GM21529 (cell line): ENCODE data around the gene DRD2.

Experiments
- ATAC-seq: cut with Tn5 transposase; IDR thresholded peaks from one replicate; pipeline ENCODE4 v1.9.1; 2021; ENCODE audit not compliant: unreplicated experiment

DRD2 gene

DNA sequence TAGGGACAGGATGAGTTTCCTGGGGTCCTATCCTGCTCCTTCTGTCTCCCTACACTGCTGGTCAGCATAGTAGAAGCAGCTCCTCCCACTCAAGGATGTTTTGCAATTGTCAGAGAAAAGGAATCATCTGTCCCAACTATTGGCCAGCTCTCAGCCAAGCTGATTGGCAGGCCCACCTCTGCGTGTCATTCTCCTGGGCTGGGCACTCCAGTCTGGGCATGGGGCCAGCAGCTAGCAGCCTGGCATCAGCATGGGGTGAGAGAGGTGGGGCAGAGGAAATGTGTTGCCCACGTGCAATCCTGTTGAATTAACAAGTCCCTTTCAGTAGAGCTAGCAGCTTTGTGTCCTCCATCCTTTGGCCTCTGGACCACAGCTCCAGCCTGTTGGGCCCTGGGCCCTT, 73.5 kb downstream of the DRD2 start:
- no peak for ATAC-seq

DNA sequence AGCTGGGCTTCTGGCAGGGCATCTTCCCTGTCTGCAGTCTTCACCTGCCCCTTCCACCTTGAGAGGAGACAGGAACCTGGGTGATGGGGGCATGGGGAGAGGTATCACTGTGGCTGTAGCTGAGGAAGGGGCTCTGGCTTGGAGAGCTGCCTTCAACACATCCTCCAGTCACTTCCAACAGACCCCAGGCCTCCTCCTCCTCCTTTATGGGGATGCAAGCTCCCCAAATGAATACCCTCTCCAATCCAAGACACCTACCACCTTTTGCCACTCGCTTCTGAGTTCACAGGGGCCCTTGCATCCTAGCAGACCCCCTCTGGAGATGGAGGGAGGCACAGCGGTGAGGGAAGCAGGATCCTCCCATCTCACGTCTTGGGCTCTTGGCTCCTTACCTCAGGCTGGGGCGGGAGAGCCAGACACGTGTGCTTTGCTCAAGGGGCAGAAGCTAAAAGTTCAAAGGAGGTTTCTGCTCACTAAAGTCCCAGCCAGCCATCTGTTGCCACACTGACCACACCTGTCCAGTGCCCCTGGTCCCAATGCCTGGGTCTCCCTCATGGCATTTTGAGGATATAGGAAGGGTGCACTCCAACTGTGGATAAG, 74.5 kb downstream of the DRD2 start:
- ATAC-seq, result no peak

DNA sequence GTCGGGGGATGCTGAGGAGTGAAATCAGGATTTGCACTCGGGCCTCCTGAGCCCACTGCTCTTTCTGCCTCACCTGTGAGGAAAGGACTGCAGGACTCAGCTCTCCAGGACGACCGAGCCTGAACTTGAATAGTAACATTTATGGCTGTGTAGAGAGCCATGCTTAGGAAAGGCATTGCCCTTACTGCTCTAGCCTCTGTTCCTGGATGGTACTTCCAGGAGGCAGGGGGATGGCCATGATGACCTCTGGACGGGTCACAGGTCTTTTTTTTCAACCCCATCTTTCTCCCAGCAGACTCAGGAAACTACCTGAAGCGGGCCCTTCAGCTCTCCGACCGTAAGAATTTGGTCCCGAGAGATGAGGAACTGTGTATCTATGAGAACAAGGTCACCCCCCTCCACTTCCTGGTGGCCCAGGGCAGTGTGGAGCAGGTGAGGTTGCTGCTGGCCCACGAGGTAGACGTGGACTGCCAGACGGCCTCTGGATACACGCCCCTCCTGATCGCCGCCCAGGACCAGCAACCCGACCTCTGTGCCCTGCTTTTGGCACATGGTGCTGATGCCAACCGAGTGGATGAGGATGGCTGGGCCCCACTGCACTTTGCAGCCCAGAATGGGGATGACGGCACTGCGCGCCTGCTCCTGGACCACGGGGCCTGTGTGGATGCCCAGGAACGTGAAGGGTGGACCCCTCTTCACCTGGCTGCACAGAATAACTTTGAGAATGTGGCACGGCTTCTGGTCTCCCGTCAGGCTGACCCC, 76.3 kb downstream of the DRD2 start:
- ATAC-seq, result no peak

DNA sequence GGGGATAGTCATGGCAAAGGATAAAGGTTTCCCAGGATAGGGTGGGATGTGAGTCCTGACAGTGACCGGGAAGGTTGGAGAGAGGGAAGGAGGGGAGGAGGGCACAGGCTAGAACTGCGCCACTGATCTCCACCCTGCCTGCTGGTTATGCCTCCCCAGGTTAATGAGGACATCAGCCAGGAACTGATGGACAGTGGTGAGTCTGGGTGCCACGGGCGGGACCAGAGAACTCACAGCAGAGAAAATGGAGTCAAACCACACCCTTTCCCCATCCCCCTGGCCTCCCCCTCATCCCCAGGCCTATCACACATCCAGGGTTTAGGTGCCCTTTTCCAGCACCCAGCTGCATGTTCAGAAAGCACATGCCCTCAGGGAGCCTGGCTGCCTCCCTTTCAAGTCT, 77.4 kb downstream of the DRD2 start:
- no peak for ATAC-seq

DNA sequence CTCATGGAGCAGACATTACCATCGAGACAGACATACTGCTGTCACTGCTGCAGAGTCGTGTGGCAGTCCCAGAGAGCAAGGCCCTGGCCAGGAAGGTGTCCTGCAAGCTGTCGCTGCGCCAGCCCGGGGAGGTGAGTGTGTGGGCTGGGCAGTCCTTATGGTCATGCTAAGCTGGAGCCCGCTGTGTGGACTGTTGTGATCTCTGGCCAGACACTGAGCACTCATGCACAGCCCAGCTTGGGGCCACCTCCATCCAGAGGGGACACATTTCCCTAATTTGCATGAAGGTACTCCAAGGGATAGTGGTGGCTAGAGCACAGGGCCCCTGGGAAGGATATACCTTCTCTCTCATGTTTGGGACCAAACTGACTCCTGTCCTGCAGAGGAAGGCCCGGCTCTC, 78.0 kb downstream of the DRD2 start:
- no peak for ATAC-seq

DNA sequence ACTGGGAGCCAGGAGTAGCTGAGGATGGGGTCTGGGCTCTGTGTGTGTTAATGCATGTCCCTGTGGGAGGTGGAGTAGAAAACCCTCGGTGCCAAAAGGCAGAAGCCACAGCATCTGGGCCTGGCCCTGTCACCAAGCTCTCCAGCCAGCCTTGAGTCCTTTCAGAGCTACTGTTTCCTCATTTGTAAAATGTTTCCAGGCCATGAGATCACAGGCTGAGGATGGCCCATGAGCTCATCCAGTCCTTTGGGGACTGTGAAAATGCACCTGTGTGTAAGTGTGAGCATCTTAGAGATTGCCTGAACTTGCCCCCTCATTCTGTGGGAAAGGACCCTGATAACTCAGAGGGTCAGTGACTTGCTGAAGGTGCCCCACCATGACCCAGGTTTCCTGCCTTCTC, 78.5 kb downstream of the DRD2 start:
- no peak for ATAC-seq

DNA sequence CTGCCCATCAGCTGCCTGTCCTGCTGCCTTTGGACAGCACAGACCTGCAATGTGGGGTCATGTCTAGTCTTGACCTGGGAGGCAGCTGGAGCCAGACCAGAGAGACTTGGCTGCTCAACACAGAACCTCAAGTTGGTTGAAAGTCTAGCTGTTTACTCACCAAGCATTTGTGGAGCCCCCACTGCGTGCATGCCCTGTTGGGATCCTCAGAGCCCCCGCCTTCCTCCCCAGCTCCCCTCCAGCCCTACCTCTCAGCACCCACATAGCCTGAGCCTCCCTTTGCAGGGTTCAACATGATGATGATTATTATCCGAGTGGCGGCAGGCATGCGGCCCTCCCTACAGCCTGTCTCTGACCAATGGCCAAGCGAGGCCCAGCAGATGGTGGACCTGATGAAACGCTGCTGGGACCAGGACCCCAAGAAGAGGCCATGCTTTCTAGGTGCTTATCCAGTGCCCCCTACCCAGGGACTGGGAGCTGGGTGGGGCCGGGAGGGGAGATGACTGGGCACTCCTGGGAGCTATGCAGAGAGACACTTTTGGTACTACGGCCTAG, 79.3 kb downstream of the DRD2 start:
- ATAC-seq, result no peak

DNA sequence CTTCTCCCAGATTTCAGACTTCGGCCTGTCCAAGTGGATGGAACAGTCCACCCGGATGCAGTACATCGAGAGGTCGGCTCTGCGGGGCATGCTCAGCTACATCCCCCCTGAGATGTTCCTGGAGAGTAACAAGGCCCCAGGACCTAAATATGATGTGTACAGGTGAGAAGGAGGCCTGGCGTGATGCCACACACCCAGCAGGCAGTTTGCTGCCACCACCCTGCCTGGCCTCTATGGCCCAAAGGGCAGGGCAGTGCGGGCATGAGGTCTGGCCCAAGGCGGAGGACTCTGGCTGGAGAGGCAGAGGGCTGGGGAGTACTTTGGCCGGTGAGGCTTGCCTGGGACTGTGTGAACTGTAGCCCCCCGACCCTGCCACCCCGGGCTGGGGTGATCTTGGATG, 80.3 kb downstream of the DRD2 start:
- ATAC-seq, result no peak

DNA sequence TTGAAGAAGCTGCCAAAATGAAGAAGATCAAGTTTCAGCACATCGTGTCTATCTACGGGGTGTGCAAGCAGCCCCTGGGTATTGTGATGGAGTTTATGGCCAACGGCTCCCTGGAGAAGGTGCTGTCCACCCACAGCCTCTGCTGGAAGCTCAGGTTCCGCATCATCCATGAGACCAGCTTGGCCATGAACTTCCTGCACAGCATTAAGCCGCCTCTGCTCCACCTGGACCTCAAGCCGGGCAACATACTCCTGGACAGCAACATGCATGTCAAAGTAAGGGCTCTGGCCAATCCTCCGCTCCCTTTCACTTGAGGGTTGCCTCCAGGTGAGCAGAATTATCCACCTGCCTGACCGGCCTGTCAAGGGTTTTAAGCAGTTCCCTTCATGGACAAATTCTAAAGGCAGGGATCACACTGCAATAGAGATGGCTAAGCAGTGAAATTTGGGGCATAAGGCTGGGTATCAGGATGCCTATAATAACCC, 81.7 kb downstream of the DRD2 start:
- ATAC-seq, result no peak

DNA sequence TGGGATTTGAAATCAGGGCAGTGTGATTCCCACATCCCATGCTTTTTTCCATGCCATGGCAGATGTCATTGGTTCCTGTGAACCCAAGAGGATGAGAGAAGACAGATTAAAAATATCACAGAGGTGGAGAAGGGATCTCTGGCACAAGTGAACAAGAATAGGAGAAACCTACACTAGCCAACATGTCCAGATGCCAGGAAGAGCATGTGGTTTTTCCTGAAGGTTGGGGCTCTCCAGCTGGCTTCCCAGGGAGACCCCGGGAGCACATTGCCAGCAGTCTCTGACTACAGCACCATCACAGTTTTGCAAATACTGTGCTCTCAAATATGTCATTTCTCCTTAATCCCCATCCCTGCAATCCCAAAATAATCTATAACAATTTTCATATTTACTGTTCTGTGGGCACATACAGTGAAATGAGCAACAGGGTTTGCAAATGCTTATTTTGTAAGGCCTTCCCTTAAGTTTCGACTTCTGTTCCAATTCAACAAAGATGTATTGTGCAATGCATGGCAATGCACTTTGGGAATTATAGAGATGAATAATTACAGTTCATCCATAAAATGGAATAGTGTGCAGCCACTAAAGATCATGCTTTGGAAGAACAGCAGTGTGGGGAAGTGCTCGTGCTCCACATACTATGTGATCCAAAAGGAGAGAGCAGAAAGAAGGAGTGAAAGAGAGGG, 82.8 kb downstream of the DRD2 start:
- no peak for ATAC-seq

DNA sequence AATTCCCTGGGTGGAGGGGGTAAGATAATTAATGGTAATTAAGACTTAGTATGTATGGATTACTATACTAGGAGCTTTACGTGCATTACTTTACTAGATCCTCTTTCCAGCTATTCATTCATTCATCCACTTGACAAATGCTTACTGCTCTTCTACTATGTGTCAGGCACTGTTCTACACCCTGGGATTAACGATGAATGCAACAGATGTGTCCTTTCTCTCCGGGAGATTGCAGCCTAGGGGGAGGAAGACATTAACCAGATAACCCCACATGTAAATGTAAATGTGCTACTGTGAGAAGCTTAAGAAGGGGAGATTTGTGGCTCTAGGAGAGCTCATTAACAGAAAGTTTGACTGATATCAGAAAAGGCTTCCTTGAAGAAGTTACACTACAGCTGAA, 85.9 kb downstream of the DRD2 start:
- no peak for ATAC-seq

DNA sequence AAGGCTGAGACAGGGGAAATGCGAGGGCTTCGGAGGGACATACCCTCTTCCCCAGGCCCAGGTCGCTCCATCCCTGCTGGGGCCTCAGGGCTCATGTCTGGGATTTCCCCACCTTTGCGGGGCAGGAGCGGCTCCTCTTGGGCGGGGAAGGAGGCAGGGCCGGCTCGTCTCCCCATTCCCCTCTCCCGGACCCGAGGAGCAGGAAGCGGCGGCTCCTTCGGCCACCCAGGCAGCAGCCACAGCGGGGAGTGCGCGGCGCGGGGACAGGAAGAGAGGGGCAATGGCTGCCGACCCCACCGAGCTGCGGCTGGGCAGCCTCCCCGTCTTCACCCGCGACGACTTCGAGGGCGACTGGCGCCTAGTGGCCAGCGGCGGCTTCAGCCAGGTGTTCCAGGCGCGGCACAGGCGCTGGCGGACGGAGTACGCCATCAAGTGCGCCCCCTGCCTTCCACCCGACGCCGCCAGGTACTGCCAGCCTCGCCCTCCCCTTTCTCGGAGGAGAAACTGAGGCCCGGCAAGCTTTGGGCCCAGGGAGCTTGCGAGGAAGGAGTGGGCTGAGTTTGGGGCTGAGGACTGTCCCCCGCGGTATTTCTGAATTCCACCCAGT, 87.5 kb downstream of the DRD2 start, which contains the start of gene ANKK1:
Gene ANKK1 (plus strand): TSS at position 175 of the 607 bp plus-strand sequence. CDS start 106 bp downstream, at position 281.
- ATAC-seq, result no peak

DNA sequence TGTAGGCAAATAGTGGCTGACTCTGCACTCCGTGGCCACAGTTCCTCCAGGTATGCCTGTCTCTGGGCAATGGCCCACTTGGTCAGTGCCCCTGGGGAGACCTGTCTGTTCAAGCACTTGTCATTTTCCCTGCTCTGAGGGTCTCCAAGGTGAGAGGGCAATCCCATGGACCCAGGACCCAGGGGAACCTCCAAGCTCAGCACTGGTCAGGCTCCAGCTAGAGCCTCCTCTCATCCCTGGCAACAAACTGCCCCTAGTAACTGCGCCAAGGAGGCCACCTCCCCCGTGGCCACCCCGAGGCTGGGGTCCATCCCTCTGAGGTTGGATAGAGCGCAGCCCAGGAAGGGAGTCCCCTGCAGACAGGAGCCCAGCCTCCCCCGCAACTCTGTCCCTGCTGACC, 88.3 kb downstream of the DRD2 start:
- no peak for ATAC-seq

DNA sequence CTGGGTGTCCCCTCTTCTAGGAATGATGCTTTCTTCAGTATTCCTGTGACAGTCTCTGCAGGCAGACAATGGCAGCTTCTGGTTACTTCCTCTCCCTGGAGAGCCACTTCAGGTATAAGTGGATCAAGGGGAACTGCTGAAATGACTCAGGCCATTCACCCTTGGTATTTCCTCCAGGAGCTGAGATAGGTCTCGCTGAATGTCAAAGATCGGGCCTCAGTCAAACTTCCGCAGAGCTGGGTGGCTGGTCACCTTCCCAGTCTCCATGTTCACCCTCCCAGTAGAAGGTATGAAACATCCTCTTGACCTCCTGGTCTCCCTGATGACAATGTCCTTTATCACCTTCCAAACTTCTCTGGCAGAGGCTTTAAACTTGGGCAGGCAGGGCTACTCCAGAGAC, 89.4 kb downstream of the DRD2 start:
- ATAC-seq, result no peak

DNA sequence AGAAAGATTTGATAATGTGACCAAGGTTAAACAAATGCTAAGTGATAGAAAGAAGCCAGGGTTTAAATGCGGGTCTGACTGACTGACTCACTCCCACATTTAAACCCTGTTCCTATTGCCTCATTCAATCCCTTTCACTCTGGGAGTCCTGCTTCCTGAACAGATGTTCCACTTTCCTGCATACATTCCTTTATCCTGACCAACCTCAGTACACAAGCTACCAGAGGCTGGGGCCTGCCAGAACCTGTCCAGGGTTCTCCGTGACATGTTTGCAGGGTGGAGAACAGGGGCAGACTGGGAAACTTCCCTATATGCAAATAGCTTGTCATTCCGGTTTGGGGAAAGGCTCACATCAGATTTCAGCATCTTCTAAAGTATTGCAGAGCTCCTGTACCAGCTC, 90.6 kb downstream of the DRD2 start:
- no peak for ATAC-seq

DNA sequence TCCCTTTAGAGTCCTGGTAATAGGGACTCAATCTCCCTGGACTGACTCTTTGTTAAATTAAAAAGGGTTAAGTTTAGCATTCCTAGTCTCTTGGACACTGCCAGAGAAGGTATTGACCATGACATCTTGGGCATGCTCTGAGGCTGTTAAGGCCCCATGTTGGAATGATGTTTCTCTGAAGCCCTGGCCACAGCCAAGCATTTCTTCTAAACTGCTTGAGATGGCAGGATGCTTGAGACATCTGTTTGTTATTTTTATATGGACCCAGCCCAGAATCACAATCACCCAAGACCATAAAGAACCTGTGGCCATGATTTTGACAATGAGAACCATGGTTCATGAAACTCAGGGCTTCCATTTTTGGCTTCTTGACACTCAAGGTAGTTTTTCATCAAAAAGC, 93.1 kb downstream of the DRD2 start:
- ATAC-seq, result no peak

DNA sequence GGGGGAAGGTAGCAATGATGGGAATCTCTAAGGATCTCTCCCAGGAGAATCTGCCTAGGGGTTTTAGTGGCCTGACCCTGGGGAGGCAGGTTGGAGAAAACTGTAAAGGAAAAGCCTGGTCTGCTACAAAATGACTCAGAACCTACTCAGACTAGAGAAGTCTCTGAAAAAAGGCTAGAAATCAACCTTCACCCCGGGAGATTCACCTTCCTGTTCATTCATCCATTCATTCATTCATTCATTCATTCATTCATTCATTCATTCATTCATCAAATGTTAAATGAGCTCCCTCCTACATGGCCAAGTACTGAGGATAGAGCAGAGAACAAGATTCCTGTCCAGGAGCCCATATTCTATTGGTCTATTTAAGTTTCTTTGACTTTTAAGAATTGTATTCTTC, 96.5 kb downstream of the DRD2 start:
- no peak for ATAC-seq

DNA sequence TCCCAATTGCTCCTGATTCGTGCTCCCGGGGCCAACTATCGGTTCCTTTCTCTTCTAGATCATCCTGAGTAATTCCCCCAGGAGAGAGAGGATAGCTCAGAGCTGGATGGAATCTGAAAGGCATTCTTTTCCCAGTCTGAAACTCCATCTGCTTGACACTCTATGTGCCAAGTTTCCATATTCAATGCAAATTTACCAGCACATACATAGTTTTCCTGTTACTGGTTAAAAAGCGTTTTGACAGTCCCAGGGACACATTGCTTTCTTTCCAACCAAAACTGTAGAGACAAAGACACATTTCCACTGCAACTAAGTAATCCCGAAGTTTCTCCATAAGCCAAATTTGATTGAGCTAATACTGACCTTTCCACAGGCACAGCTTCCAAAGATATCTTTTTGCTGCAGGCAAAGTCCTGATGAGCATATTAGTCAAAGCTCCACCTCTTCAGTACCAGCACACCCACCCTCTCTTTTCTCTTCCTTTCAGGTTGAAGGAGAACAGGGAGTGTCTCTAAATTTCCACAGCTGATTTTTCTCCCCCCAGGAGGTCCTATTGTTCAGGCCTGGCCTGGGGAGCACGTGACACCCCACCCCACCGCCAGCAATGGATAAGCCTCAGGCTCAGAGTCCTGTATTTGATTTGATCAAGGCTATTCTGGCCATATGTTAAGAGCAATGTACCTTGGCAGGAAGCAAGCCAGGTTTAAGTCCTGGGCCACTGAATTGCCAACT, 97.4 kb downstream of the DRD2 start:
- no peak for ATAC-seq

DNA sequence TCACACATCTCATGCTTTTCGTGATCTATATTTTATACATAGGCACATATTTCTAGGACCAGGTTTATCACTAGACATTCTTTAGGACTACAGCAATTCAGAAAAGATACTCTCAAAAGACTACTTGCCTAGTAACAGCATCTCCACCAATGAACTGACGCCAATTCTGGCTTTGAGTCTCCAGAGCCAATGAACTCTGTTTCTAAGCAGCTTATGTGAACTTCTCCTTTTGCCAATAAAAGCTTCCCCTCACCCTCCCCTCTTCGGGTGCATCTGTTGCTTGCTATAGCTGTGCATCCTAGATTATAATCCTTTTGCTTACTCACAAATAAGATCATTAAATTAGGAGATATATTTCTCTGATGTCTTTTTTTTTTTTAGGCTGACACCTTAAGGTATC, 99.0 kb downstream of the DRD2 start:
- ATAC-seq, result no peak

DNA sequence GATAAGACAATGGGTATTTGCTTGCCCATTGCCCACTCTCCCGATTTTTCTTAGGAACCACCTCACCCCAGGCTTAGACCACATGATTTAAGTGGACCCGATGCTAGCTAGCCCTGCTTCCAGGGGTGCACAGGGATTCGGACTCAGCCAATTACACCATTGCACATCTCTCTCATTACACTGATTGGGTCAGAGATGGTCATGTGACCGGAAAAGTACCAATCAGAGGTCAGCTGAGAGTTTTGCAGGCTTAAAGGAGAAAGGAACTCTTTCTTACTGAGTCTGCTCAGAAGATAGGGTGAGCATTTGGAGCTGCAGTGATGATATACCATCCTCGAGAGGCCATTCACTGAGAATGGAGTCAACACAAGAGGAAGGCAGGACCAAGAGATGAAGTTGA, 99.8 kb downstream of the DRD2 start:
- no peak for ATAC-seq
